NOMO-1 treated with dmso at 0.1 percent for 144 hours (cell line): Measurements from ENCODE around the gene ZNF586.
"Not testable (repeated sequence)": the region's sequence is repeated elsewhere in the genome, so short reads cannot be mapped to it uniquely, and the experiment has no call there.

Experiments used
- DNase-seq: peaks from one replicate; lab custom pipeline; 2025; ENCODE audit not compliant: unreplicated experiment; lab: John Stamatoyannopoulos, UW

Gene ZNF586

DNA sequence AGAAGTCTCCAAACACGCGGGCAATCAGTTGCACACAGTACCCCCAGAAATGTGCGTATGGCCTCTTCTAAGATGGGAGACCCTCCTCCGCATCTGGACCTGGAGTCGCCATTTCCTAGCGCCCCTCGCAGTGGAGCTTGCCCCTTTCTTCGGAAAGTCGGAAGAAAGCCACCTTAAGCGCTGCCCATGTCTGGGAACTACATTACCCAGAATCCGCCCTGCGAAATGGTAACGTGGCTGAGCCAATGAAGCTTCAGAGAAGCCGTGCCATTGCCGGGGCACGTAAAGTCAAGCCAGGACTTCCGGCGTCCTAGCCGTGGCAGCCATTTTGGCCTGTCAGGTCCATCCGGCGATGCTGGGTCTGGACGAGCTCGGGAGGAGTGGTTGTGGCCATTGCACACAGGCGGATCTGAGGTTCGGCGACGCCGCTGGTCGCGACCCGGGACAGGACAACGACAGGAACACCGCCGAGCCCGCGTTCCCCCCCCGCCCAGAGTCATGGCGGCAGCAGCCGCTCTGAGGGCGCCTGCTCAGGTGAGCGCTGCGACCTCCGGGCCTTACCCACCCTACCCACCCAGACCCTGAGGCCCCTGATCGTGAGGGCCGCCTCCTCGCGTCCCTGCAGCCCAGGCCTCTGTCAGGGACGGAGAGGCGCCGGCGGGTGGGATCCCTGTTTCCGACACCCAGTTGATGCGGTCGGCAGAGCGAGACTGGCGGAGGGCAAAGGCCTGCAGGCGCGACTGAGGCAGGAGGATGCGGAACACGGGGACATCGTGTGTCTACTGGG is at the start of gene ZNF586:
Gene ZNF586 (plus strand): TSS at position 332 of the 787 bp plus-strand sequence. CDS start 167 bp downstream, at position 499.
- DNase-seq = peak; percentile 85

DNA sequence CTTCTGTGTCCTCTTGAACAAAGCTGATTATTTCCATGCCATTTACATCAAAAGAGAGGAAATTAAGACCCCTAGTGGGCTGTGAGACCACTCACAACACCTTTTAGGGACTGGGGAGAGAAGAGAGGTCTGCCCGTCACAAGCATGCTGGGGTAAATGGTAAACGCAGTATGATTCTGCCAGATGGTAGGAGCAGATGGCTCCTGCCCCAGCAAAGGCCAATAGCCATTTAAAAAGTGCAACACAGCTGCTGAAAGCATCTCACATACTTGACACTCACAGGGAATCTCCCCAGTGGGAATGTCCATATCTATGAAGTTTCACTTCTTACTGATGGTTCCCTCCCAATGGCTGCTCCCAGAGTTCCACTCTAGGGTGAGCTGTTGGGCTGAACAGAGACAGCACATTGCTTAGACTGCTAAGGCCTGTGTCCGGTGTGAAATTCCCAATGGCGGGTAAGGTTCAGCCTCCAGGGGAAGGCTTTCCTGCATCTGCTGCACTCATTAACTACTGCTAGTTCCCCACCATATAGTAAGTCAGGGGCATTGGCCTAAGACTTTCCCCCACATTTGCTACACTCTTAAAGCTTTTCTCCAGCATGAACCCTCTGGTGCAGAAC is 49.5 kb upstream of the ZNF586 start:
- DNase-seq = no peak

DNA sequence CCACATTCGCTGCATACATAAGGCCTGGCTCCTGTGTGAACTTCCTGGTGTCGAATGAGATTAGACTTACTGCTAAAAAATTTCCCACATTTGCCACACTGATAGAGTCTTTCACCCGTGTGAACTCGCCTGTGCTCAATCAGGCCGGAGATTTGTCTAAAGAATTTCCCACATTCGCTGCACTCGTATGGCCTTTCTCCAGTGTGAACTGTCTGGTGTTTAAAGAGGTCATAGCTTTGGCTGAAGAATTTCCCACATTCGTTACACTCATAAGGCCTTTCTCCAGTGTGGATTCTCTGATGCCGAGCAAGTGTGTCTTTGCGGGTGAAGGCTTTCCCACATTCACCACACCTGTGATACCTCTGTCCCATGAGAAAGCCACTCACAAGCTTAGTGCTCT is 48.6 kb upstream of the ZNF586 start:
- DNase-seq = no peak

DNA sequence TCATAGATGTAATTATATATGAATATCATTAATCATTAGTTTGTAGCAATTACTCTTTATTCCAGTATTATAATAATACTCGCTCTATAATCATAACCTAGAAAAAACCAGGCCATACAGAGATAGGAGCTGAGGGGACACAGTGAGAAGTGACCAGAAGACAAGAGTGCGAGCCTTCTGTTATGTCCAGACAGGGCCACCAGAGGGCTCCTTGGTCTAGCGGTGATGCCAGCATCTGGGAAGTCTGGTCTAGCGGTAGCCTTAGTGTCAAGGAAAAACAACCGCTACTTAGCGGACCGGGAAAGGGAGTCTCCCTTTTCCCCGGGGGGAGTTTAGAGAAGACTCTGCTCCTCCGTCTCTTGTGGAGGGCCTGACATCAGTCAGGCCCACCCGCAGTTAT is 31.2 kb upstream of the ZNF586 start:
- not testable (repeated sequence) for DNase-seq

DNA sequence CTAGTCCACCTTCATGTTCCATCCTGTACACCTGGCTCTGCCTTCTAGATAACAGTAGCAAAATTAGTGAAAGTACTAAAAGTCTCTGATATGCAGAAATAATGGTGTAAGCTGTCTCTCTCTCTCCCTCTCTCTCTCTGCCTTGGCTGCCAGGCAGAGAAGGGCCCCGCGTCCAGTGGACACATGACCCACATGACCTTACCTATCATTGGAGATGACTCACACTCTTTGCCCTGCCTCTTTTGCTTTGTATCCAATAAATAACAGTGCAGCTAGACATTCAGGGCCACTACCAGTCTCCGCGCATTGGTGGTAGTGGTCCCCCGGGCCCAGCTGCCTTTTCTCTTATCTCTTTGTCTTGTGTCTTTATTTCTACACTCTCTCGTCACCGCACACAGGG is 30.7 kb upstream of the ZNF586 start:
- not testable (repeated sequence) for DNase-seq

DNA sequence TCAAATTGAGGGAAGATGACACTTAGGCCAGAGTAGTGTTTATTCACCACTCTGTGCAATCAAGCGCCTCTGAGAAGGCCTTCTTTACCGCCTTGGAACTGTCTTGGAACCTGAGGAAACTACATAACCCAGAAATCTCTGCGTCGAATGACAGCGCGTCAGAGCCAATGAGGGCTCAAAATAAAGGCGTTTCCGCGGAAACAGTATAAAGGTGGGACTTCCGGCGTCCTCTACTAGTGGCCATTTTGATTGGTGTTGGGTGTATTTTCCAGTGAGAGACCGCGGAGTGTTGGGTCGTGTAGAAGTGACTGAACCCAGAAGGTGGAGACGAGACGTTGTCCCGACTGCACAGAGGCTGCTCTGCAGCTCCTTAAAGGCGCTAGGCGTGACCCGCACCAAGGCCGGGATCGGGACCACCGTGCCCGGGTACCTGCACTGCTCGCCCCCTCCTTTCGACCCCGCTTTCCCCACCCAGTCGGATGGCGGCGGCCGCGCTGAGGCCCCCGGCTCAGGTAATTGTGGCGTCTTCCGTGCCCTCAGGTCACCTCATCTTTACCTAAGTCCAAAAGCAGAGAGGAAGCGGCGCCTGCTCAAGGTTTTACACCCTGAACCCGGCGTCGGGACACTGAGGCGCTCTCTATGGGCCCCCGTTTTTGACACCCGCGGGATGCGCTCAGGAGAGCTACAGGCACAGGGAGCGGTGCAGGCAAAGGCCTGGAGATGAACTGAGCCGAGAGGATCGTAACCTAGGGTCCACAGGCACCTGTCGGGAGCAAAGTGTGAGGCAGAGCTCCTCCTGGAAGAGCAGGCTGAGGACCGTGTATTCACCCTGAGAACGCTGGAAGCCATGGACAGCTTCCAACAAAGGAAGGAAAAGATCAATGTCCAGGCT is 22.6 kb upstream of the ZNF586 start, which contains the start of gene ZNF776:
Gene ZNF776 (plus strand): TSS at position 236 of the 892 bp plus-strand sequence. CDS start 244 bp downstream, at position 480.
- peak; percentile 72 for DNase-seq

DNA sequence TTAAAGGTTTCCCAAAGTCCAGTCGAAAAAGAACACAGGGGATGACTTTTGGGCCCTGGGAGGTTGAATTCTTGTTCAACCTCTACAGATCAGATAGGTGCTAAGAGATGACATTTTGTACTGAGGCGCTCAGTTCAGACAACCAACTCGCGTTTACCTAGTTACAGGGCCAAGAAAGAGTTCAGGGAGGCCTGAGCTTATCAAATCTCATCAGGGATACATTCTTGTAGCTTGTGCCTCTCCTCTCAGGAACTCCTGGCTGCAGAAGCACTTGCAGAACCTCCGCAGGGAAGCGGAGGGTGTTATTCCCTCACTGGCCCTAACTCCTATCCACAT is 22.0 kb upstream of the ZNF586 start:
- no peak for DNase-seq

DNA sequence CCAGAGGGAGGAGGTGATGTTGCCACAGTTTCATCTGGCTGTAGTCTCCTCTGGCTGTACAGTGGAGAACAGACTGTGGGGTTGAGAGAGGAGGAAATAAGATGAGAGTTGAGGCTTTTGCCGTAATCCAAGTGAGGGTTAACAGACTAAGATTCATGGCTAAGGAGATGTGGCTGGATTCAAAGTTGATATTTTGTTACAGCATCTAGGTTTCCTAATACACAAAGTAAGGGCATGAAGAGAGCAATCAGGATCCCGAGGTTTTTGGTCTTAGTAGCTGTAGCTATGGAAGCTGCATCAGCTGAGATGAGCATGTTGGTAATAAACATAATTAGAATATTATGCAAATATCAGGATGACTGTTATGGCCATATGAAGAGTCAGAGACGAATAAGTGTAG is 21.4 kb upstream of the ZNF586 start:
- no peak for DNase-seq

DNA sequence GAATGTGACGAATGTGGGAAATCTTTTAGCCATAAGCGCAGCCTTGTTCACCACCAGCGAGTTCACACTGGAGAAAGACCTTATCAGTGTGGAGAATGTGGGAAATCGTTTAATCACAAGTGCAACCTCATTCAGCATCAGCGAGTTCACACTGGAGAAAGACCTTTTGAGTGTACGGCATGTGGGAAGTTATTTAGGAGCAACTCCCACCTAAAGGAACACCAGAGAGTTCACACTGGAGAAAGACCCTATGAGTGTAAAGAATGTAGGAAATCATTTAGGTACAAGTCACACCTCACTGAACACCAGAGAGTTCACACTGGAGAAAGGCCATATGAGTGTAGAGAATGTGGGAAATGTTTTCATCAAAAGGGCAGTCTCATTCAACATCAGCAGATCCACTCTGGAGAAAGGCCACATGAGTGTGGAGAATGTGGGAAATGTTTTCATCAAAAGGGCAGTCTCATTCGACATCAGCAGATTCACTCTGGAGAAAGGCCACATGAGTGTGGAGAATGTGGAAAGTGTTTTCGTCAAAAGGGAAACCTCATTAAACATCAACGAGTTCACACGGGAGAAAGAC is 15.3 kb upstream of the ZNF586 start:
- no peak for DNase-seq

DNA sequence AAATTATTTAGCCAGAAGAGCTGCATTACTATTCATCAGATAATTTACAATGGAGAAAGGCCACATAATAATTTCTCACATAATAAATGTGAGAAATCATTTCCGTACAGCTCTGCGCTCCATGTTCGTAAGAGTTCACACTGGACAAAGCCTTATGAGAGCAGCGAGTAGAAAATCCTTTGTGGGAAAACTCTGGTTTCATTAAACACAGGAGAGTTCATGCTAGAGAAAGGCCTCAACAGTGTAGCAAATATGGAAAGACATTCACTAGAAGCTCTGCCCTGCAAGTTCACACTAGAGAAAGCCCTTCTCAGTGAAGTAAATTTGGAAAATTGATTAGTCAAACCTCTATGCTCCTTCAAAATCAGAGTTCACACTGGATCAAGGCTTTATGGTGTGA is 14.4 kb upstream of the ZNF586 start:
- DNase-seq = no peak

DNA sequence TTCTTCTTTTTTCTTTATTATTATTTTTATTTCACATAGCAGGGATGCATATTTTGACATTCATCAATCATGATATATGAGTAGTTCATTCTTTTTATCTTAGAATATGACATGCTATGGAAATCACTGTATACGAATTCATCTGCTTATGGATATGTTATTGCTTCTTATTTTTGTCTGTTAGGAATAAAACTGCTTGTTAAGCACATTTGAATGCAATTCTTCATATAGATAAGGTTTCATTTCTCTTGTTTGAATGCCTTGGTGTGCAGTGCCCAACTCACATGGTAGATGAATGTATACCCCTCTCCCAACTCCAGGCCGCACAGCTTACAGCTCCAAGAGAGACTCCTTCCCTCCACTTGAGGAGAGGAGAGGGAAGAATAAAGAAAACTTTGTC is 11.5 kb upstream of the ZNF586 start:
- DNase-seq = no peak

DNA sequence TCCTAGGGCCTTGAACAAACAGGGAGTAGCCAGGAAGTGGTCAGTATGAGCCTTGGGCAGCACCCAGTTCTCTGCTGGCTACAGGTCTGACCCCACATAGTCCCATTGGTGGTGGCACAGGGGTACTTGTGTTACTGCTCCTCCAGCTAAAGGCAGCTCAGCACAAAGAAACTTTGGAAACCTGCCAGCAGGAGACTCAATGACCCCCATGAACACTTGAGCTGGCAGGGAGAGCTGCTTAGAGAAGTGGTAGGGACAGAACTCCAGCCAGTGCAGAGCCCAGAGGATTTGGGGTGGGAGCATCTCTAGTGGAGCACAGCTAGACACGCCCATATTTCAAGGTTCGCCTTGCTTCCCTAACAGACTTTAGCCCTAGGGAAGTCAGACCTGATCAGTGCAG is 10.4 kb upstream of the ZNF586 start:
- no peak for DNase-seq

DNA sequence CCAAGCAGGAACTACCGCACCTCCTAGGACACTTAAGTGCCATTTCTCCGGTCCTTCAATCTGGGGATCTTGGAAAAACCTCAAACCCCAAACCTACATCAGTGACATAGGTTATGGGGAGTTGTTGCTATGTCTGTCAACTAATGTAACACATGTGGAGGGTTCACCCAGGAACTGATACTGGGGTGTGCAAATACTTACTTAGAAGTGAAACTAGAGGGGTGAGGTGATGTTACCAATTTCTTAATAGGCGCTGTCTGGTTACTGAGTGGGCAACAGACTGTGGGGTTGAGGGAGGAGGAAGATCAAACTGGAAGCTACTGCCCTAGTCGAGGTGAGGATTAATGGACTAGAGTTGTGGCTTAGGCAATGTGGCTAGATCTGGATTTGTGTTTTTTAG is 1.9 kb downstream of the ZNF586 start:
- DNase-seq = no peak

DNA sequence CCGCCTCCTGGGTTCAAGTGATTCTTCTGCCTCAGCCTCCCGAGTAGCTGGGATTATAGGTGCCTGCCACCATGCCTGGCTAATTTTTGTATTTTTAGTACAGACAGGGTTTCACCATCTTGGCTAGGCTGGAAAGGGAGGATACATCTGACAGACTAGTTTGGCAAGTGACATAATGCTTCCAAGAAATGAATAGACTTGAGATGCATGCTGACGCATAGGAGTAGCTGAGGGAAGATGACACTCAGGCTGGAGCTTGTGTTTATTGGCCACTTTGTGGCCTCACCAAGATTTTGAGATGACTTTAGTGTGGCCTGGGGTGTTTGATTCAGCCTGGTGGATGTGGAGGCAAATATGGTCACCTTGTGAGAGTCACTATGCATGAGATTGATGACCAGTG is 4.0 kb downstream of the ZNF586 start:
- no peak for DNase-seq

DNA sequence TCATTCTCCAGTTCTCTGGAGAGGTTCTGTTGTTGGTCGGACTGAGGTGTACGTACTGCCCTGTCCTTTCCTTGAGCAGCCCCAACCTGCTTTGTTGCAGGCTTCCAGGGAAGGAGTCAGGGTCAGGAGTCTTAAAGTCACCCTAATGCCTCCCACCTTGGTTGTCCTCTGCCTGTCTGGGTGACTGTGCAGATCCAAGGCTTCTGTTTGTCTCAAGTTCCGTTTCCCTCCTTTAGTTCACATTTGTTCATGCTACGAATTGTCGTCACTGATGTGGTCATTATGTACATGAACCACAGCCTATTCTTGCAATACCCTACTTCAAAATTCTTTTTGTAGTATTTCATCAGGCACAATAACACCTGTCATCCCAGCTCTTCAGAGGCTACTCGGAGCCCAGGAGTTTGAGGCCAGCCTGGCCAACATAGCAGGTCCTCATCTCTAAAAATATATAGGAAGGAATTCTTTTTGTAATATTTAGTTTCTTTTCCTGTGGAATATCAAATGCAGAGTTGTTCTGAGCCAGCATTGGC is 7.4 kb downstream of the ZNF586 start:
- no peak for DNase-seq

DNA sequence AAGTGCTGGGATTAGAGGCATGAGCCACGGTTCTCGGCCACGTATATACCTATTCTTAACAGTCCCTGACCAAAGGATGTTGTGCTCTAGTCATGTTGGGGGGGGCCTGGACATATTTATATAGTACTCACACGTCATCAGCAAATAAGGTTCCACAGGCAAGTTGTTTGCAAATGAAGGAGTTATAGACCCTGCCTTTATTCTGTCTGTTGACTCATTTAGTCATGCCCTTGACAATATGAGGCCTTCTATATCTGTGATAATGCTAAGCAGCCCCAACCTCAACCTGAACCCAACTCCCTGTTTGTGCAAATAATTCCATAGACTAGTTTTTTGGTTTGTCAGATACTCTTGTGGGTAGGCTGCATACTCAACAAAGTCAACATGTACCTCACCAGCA is 8.9 kb downstream of the ZNF586 start:
- DNase-seq = no peak

DNA sequence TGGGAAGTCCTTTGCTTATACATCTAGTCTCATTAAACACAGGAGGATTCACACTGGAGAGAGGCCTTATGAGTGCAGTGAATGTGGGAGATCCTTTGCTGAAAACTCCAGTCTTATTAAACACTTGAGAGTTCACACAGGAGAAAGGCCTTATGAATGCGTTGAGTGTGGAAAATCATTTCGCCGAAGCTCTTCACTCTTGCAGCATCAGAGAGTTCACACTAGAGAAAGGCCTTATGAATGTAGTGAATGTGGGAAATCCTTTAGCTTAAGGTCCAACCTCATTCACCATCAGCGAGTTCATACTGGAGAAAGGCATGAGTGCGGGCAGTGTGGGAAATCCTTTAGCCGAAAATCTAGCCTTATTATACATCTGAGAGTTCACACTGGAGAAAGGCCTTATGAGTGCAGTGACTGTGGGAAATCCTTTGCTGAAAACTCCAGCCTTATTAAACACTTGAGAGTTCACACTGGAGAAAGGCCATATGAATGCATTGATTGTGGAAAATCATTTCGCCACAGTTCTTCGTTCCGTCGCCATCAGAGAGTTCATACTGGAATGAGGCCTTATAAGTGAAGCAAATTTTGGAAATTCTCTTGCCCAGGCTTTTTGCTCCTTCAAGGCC is 9.9 kb downstream of the ZNF586 start:
- DNase-seq = no peak

DNA sequence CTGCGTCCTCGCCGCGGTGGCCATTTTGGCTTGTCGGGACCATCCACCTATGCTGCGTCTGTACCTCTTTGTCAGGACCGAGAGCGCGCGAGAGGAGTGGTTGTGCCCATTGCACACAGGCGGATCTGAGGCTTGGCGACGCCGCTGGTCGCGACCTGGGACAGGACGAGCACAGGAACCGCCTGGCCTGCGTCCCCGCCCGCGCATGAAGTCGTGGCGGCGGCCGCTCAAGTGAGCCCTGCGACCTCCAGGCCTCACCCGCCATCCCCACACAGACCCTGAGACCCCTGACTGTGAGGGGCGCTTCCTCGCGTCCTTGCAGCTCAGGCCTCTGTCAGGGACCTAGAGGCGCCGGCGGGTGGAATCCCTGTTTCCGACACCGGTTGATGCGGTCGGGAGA is 16.8 kb downstream of the ZNF586 start:
- DNase-seq = no peak

DNA sequence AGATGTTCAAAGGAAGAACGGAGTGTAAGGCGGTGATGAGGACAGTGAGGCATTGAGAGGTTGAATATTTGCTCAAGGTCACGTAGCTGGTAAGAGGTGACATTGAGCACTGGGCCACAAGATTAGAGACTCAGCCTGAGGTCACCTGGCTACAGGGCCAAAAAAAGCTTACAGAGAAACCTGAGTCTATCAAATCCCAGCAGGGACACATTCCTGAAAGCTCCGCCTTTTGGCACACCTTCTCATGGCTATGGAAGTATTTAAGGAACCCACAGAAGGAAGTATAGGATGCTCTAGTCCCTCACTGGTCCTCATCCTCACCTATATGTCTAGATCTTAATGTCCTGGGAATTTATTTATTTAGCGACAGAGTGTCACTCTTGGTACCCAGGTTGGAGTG is 17.4 kb downstream of the ZNF586 start:
- DNase-seq = no peak

DNA sequence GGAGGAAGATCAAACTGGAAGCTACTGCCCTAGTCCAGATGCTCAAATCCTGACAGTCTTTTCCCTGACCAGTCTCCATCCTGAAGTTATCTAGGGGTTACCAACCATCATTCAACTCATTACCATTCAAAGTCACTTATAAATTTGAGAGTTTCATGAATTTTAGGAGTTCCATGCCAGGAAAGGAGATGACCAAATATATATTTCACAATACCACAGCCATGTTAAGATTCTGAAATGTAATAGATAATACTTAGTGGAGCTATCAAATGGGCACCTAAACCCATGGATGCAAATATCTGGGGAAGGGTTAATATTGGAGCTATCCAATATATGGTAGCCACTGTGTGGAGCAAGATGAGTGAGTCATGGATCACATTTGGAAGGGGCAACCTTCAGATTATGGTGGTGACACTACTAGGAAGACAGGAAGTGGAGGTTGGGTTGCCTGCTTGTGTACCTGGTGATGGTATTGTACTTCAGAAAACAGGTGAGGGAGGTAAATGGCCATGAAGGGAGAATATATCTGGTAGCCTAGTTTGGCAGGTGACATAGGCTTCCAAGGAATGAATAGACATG is 18.7 kb downstream of the ZNF586 start:
- no peak for DNase-seq
